Measurements from ENCODE around the gene ZFP57. TPM values are rescaled to one million over a fixed set of nuclear protein-coding genes. Genes with fewer than 3 reads are reported as not detected.

Gene ZFP57
- total and polyA plus RNA-seq, 10 of the 15 experiments (the other 5 are each of a cell fraction or from before 2014, with no cell fraction given) = not detected

GRCh38 chr6:29702519-29703103 lies 21.7 kb upstream of the ZFP57 start (continued):
- no peak for TF ChIP-seq SIN3A (IDR thresholded peaks at IDR 0.05; ENCODE audit: low read depth, low read length)
- TF ChIP-seq YBX1 (IDR thresholded peaks at IDR 0.05) = no peak
- peak; percentile 80 for TF ChIP-seq RAD21 (IDR thresholded peaks at IDR 0.05; ENCODE audit: insufficient read depth, low read depth, low read length)
- peak; percentile 36; the same call in 1 of the 2 replicates for TF ChIP-seq YY1 (IDR thresholded peaks at IDR 0.05; ENCODE audit: low read depth, low read length)
- TF ChIP-seq SMARCA5 (IDR thresholded peaks at IDR 0.05) = 0 out of 2 replicates have a peak, but pooled peaks have one; percentile 37

- in situ Hi-C loops (cut with MboI) (no loop called here), intact Hi-C loops (cut with micrococcal nuclease; ENCODE audit: unreplicated experiment) (loop anchor here (2.0 kb wide), 1 partner anchor 46 kb away; no protein-coding TSS in a partner anchor)
- ATAC-seq (peak; percentile 74), DNase-seq (ENCODE audit: low read depth, low spot score) (no peak), FAIRE-seq (no peak)
- Histone ChIP-seq H3K9ac (ENCODE audit: control insufficient read depth, insufficient read depth, low read length) (no peak overlapping the region), H3K79me2 (ENCODE audit: control insufficient read depth, insufficient read depth, low read length) (no peaks in the 10 kb centered on the region), H3K27ac (ENCODE audit: control insufficient read depth, insufficient read depth) (no peak overlapping the region), H3K4me2 (ENCODE audit: control insufficient read depth, insufficient read depth) (no peak overlapping the region), H4K20me1 (ENCODE audit: control insufficient read depth, insufficient read depth) (no peaks in the 10 kb centered on the region), H3K9me3 (replicated peaks; ENCODE audit: control insufficient read depth, insufficient read depth, low read length) (no peaks in the 10 kb centered on the region), H3K4me3 (no peak overlapping the region), H3K4me1 (ENCODE audit: control insufficient read depth, insufficient read depth, low read length) (no peaks in the 10 kb centered on the region), H3K36me3 (ENCODE audit: control insufficient read depth in 2 of 2, insufficient read depth in 2 of 2, low read length in 1 of 2) (no peaks in the 10 kb centered on the region), H3K27me3 (replicated peaks in 1 of 2; ENCODE audit: control insufficient read depth in 2 of 2, insufficient read depth in 2 of 2, low read length in 1 of 2) (no peaks in the 10 kb centered on the region; a peak in 1 of 4 replicates), H2AFZ (ENCODE audit: control insufficient read depth, low read depth, low read length) (no peak overlapping the region)
- WGBS (ENCODE audit: insufficient coverage, insufficient replicate concordance, low lambda C conversion rate, missing lambda C conversion rate) = 40% methylated on average over 10 of the region's 10 CpGs
- ChIA-PET CTCF (interaction anchor here (0.6 to 3.9 kb wide), 21 partner anchors 12 to 152 kb away, joined by 3 to 39 read pairs (median 4); no protein-coding TSS in a partner anchor), SMC1A (ENCODE audit: uncharacterized antibody, unreplicated experiment) (interaction anchor here (0.8 to 1.7 kb wide), 4 partner anchors 12 to 48 kb away, joined by 3 to 8 read pairs (median 4); no protein-coding TSS in a partner anchor), POLR2A (interaction anchor here (1.0 kb wide), 1 partner anchor 46 kb away, joined by 4 read pairs; no protein-coding TSS in a partner anchor), RAD21 (ENCODE audit: unreplicated experiment) (interaction anchor here (0.7 to 2.1 kb wide), 4 partner anchors 20 to 49 kb away, joined by 3 to 11 read pairs (median 6); no protein-coding TSS in a partner anchor)
- BruUV-seq (replicated peaks) = no TSS peak
- TF ChIP-seq SMC3 (IDR thresholded peaks at IDR 0.05; ENCODE audit: borderline replicate concordance, low read length) = peak; percentile 38; the same call in 1 of the 2 replicates
- TF ChIP-seq CTCF (IDR thresholded peaks at IDR 0.05 in 2 of 3, conservative IDR thresholded peaks at IDR 0.05 in 1 of 3; ENCODE audit: control insufficient read depth in 2 of 3, extremely low read depth in 1 of 3, insufficient read depth in 1 of 3, low read depth in 3 of 3, low read length in 3 of 3) = peak; percentile 37 to 64 (median 61)
- TF ChIP-seq SMAD1 (IDR thresholded peaks at IDR 0.05; ENCODE audit: low read depth, partially characterized antibody) = no peak
- peak; percentile 38; the same call in 1 of the 2 replicates for TF ChIP-seq RAD21 (IDR thresholded peaks at IDR 0.05; ENCODE audit: insufficient read depth, low read depth, low read length)
Measured at GRCh38 chr6:29696147-29697125, 15.5 kb upstream of the ZFP57 start.
